ENCODE data around the gene DEFB124.

GRCh38 chr20:31516166-31516565 is 41.2 kb upstream of the DEFB124 start:
- TF ChIP-seq CTCF (IDR thresholded peaks at IDR 0.05; ENCODE audit: insufficient read depth, low read length, poor library complexity, severe bottlenecking) = no peak
- no peak for TF ChIP-seq EZH2phosphoT487 (conservative IDR thresholded peaks at IDR 0.05; ENCODE audit: low read length)
